Mesenchymal stem cell (in vitro differentiated cells and primary cell): ENCODE measurements around the gene CYP19A1.

Experiments
- DNase-seq: peaks from one replicate; pipeline ENCODE4 v3.0.0-alpha.2; 2013
- H2AFZ ChIP-seq: one replicate; pipeline ENCODE4 v1.6.1; 2013; ENCODE audit warnings: low read depth, mild to moderate bottlenecking, control low read depth, inconsistent platforms, low read length, moderate library complexity
- H2AK5ac ChIP-seq: 2 replicates; pipeline ENCODE4 v1.6.1; 2013; ENCODE audit warnings: low read length, moderate library complexity, mild to moderate bottlenecking, inconsistent platforms; ENCODE audit not compliant: severe bottlenecking
- H2BK120ac ChIP-seq: one replicate; pipeline ENCODE4 v1.6.1; 2013; ENCODE audit warnings: low read depth, mild to moderate bottlenecking, inconsistent platforms, low read length, moderate library complexity
- H2BK12ac ChIP-seq, 2 experiments: one replicate each; pipeline ENCODE4 v1.6.1; 2013; ENCODE audit warnings: inconsistent platforms in 2 of 2, low read length in 2 of 2, mild to moderate bottlenecking in 2 of 2, moderate library complexity in 2 of 2, control low read depth in 1 of 2
- H2BK15ac ChIP-seq: one replicate; pipeline ENCODE4 v1.6.1; 2013; ENCODE audit warnings: mild to moderate bottlenecking, low read depth, inconsistent platforms; ENCODE audit not compliant: poor library complexity, severe bottlenecking
- H2BK5ac ChIP-seq: 2 replicates; pipeline ENCODE4 v1.6.1; 2013; ENCODE audit warnings: low read depth, mild to moderate bottlenecking, low read length, control low read depth, inconsistent platforms; ENCODE audit not compliant: poor library complexity, severe bottlenecking
- H3K14ac ChIP-seq, 2 experiments: one replicate each; pipeline ENCODE4 v1.6.1; 2013; ENCODE audit warnings: inconsistent platforms in 2 of 2, low read length in 2 of 2, control low read depth in 1 of 2, mild to moderate bottlenecking in 1 of 2, moderate library complexity in 1 of 2
- H3K18ac ChIP-seq, 2 experiments: one replicate each; pipeline ENCODE4 v1.6.1; 2013; ENCODE audit warnings: inconsistent platforms in 2 of 2, low read length in 2 of 2, control low read depth in 1 of 2, low read depth in 1 of 2, mild to moderate bottlenecking in 1 of 2
- H3K23ac ChIP-seq, 2 experiments: one replicate each; pipeline ENCODE4 v1.6.1; 2013; ENCODE audit warnings: inconsistent platforms in 2 of 2, low read length in 2 of 2, mild to moderate bottlenecking in 2 of 2, moderate library complexity in 2 of 2, control low read depth in 1 of 2
- H3K27ac ChIP-seq: 2 replicates; pipeline ENCODE4 v1.5.1; 2013; ENCODE audit warnings: mild to moderate bottlenecking, moderate library complexity, low read length, control low read depth, inconsistent platforms; ENCODE audit not compliant: poor library complexity, severe bottlenecking
- H3K27me3 ChIP-seq, 2 experiments: 2 replicates each; pipeline versions ENCODE4 v1.6.1 to v1.7.0; 2013; ENCODE audit warnings: low read length in 2 of 2, mild to moderate bottlenecking in 2 of 2, moderate library complexity in 2 of 2, control low read depth in 1 of 2, inconsistent platforms in 1 of 2; ENCODE audit not compliant: control insufficient read depth in 1 of 2, insufficient read depth in 1 of 2
- H3K36me3 ChIP-seq, 2 experiments: 2 replicates each; pipeline versions ENCODE4 v1.6.1 to v1.7.0; 2013; ENCODE audit warnings: low read length in 2 of 2, control low read depth in 1 of 2, inconsistent platforms in 1 of 2, low read depth in 1 of 2, mild to moderate bottlenecking in 1 of 2; ENCODE audit not compliant: insufficient read depth in 2 of 2, control insufficient read depth in 1 of 2
- H3K4ac ChIP-seq, 2 experiments: one replicate each; pipeline ENCODE4 v1.6.1; 2013; ENCODE audit warnings: inconsistent platforms in 2 of 2, low read length in 2 of 2, mild to moderate bottlenecking in 2 of 2, moderate library complexity in 2 of 2, control low read depth in 1 of 2, low read depth in 1 of 2
- H3K4me1 ChIP-seq: 2 replicates; pipeline ENCODE4 v1.6.1; 2013; ENCODE audit warnings: low read depth, low read length, control low read depth; ENCODE audit not compliant: control insufficient read depth, insufficient read depth
- H3K4me2 ChIP-seq: 2 replicates; pipeline ENCODE4 v1.6.1; 2013; ENCODE audit warnings: low read length, mild to moderate bottlenecking, inconsistent platforms; ENCODE audit not compliant: poor library complexity, severe bottlenecking
- H3K4me3 ChIP-seq, 2 experiments: 2 replicates each; pipeline versions ENCODE4 v1.5.1 to v1.7.0; 2013; ENCODE audit warnings: low read length in 2 of 2, mild to moderate bottlenecking in 2 of 2, control low read depth in 1 of 2, low read depth in 1 of 2; ENCODE audit not compliant: insufficient read depth in 1 of 2
- H3K79me1 ChIP-seq: replicated peaks from 2 replicates; pipeline ENCODE4 v1.6.1; 2013; ENCODE audit warnings: mild to moderate bottlenecking, control low read depth, low read length, inconsistent platforms; ENCODE audit not compliant: poor library complexity, severe bottlenecking
- H3K9ac ChIP-seq: 2 replicates; pipeline ENCODE4 v1.7.0; 2013; ENCODE audit warnings: mild to moderate bottlenecking, low read length, moderate library complexity
- H3K9me3 ChIP-seq: 2 replicates; pipeline ENCODE4 v1.7.0; 2013; ENCODE audit warnings: mild to moderate bottlenecking, low read length; ENCODE audit not compliant: control insufficient read depth
- H4K8ac ChIP-seq: one replicate; pipeline ENCODE4 v1.6.1; 2013; ENCODE audit warnings: inconsistent platforms, mild to moderate bottlenecking, low read length, moderate library complexity
- H4K91ac ChIP-seq: one replicate; pipeline ENCODE4 v1.6.1; 2013; ENCODE audit warnings: mild to moderate bottlenecking, low read length, inconsistent platforms
- WGBS: methylation state at CpG from one replicate; pipeline ENCODE4 v1.1.7; 2013; ENCODE audit warnings: mixed read lengths; 5-methylcytosine and 5-hydroxymethylcytosine counted together

The CYP19A1 gene

DNA sequence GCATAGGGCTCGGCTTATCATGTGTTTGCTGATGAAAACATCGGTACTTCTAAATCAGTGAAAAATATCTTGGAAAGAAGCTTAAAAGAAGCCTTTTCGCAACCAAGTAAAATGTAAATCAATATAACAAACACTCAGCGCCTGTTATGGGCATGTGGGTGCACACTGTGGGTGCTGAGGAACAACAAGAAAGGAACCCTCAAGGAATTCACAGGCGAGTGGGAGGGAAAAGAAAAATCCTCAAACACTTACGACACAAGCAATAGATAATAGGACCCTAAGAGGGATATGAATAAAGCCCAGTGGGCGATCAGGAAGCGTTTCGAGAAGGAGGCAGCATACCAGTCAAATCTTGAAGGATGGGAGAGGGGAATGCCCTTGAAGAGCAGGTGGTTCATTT, 25.0 kb upstream of the CYP19A1 start:
- no peak overlapping the region for H2BK120ac ChIP-seq
- no peaks in the 10 kb centered on the region for H3K9me3 ChIP-seq
- no peak overlapping the region for H2AFZ ChIP-seq
- no peak overlapping the region for H4K8ac ChIP-seq
- H3K4me2 ChIP-seq: no peak overlapping the region
- H3K27ac ChIP-seq: no peak overlapping the region
- H2BK15ac ChIP-seq: no peak overlapping the region
- H3K18ac ChIP-seq: no peak overlapping the region
- H3K4me1 ChIP-seq: peaks cover 2% of the 10 kb centered on the region
- H3K23ac ChIP-seq: no peak overlapping the region
- H4K91ac ChIP-seq: no peak overlapping the region
- no peak overlapping the region for H2AK5ac ChIP-seq
- no peaks in the 10 kb centered on the region for H3K36me3 ChIP-seq
- no peaks in the 10 kb centered on the region for H3K79me1 ChIP-seq
- no peak overlapping the region for H3K4me3 ChIP-seq
- WGBS: 72% methylated on average over 4 of the region's 9 CpGs
- no peak overlapping the region for H3K4ac ChIP-seq
- no peak for DNase-seq
- no peaks in the 10 kb centered on the region for H3K27me3 ChIP-seq
- H2BK12ac ChIP-seq: no peak overlapping the region
- no peak overlapping the region for H2BK5ac ChIP-seq
- H3K14ac ChIP-seq: no peak overlapping the region
- H3K9ac ChIP-seq: no peak overlapping the region

DNA sequence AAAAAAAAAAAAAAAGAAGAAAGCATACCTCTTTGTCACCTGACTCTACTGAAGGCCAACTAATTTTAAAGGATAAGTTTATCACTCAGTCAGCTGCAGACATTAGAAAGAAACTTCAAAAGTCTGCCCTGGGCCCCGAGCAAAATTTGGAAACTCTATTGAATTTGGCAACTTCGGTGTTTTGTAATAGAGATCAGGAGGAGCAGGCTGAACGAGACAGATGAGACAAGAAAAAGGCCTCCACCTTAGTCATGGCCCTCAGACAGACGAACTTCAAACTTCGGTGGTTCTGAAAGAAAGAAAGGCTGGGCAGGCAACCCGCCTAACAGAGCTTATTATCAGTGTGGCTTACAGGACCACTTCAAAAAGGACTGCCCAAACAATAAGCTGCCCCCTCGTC, 21.6 kb upstream of the CYP19A1 start:
- H2BK12ac ChIP-seq: no peak overlapping the region
- no peak overlapping the region for H3K14ac ChIP-seq
- no peaks in the 10 kb centered on the region for H3K79me1 ChIP-seq
- no peak overlapping the region for H2BK5ac ChIP-seq
- H4K8ac ChIP-seq: no peak overlapping the region
- H3K9me3 ChIP-seq: no peaks in the 10 kb centered on the region
- 86% methylated on average over 7 of the region's 7 CpGs for WGBS
- H3K27me3 ChIP-seq: no peaks in the 10 kb centered on the region
- no peak overlapping the region for H3K27ac ChIP-seq
- no peak overlapping the region for H3K4me2 ChIP-seq
- H2BK15ac ChIP-seq: no peak overlapping the region
- H4K91ac ChIP-seq: peak overlapping the region; percentile 46
- H3K36me3 ChIP-seq: no peaks in the 10 kb centered on the region
- no peak overlapping the region for H2AK5ac ChIP-seq
- no peak overlapping the region for H3K4me3 ChIP-seq
- H3K4me1 ChIP-seq: no peaks in the 10 kb centered on the region
- H3K23ac ChIP-seq: no peak overlapping the region
- no peak for DNase-seq
- no peak overlapping the region for H3K4ac ChIP-seq
- H3K18ac ChIP-seq: peak overlapping the region in 1 of 2 experiments; percentile 11
- no peak overlapping the region for H2AFZ ChIP-seq
- H3K9ac ChIP-seq: no peak overlapping the region
- H2BK120ac ChIP-seq: no peak overlapping the region

DNA sequence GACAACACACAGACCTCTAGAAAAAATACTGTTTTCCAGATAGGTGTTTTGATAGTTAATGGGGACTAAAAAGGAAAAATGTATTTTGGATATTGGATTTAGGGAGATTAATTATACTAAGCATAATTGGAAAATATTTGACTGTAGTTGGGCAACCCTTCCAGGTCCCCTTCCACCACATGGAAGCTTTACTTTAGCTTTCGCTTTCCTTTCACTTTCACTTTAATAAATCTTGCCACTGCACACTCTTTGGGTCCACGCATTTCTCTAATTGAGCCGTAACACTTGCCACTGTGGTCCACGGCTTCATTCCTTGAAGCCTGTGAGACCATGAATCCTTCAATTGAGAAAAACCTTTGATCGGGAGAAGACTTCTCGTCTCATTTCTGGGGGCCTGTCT, 18.6 kb upstream of the CYP19A1 start:
- Histone ChIP-seq H3K4me3 (no peak overlapping the region), H3K79me1 (no peaks in the 10 kb centered on the region), H2BK5ac (no peak overlapping the region), H3K27me3 (peaks cover 0 to 8% of the 10 kb centered on the region in 2 experiments), H3K27ac (no peak overlapping the region), H2AK5ac (no peak overlapping the region), H3K9ac (no peak overlapping the region), H3K4ac (no peak overlapping the region), H2BK15ac (no peak overlapping the region), H2BK12ac (no peak overlapping the region), H2AFZ (no peak overlapping the region), H3K36me3 (no peaks in the 10 kb centered on the region), H3K14ac (no peak overlapping the region), H3K4me2 (no peak overlapping the region), H3K9me3 (no peaks in the 10 kb centered on the region), H3K18ac (no peak overlapping the region), H3K4me1 (no peaks in the 10 kb centered on the region), H4K91ac (no peak overlapping the region), H4K8ac (no peak overlapping the region), H3K23ac (no peak overlapping the region), H2BK120ac (no peak overlapping the region)
- DNase-seq: peak; percentile 11
- 94% methylated on average over 6 of the region's 6 CpGs for WGBS

DNA sequence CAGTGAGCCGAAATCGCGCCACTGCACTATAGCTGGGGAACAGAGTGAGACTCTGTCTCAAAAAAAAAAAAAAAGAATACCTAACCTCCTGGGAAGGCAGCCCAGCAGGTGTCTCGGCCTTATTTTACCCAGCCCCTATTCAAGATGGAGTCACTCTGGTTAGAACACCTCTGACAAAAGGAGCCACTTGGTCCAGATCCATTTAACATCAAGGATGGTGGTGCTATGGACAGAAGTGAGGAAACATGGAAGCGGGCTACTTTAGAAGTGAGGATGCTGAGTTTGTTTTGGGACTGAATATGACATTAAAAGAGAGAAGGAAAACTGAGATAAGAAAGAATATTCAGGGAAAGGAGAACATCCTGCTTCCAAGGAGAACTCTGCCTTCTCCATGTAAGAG, 17.8 kb upstream of the CYP19A1 start:
- no peak overlapping the region for H3K18ac ChIP-seq
- H3K9me3 ChIP-seq: no peaks in the 10 kb centered on the region
- no peak overlapping the region for H4K8ac ChIP-seq
- peaks cover 0 to 16% of the 10 kb centered on the region in 2 experiments for H3K27me3 ChIP-seq
- H3K23ac ChIP-seq: no peak overlapping the region
- no peaks in the 10 kb centered on the region for H3K79me1 ChIP-seq
- H3K4me3 ChIP-seq: no peak overlapping the region
- H2BK12ac ChIP-seq: no peak overlapping the region
- no peak overlapping the region for H3K9ac ChIP-seq
- no peak for DNase-seq
- no peak overlapping the region for H3K14ac ChIP-seq
- H3K27ac ChIP-seq: no peak overlapping the region
- H3K4me2 ChIP-seq: no peak overlapping the region
- H2BK15ac ChIP-seq: no peak overlapping the region
- H3K4me1 ChIP-seq: no peaks in the 10 kb centered on the region
- no peak overlapping the region for H2BK5ac ChIP-seq
- no peak overlapping the region for H2AFZ ChIP-seq
- 84% methylated on average over 4 of the region's 5 CpGs for WGBS
- no peak overlapping the region for H2AK5ac ChIP-seq
- H4K91ac ChIP-seq: no peak overlapping the region
- H2BK120ac ChIP-seq: no peak overlapping the region
- no peaks in the 10 kb centered on the region for H3K36me3 ChIP-seq
- H3K4ac ChIP-seq: no peak overlapping the region
